ENCODE measurements around the gene XYLT1. TPM values are rescaled to one million over a fixed set of nuclear protein-coding genes. Genes with fewer than 3 reads are reported as not detected.

XYLT1 gene
- total and polyA plus RNA-seq, 9 of the 15 experiments (the other 6 are each of a cell fraction or from before 2014, with no cell fraction given), result 0.03 to 0.09 (median 0.08) TPM; not detected in 6

- 1% methylated on average over 6 of the region's 6 CpGs for WGBS (ENCODE audit: insufficient coverage, low coverage, missing lambda C conversion rate)
- no peaks in the 10 kb centered on the region for H3K4me1 ChIP-seq (replicated peaks in 1 of 2; ENCODE audit: control insufficient read depth in 2 of 2, insufficient read depth in 2 of 2, low read length in 2 of 2)
- H3K4me3 ChIP-seq, result no peak overlapping the region
- no peak overlapping the region for H2AFZ ChIP-seq (ENCODE audit: low read depth, low read length)
- H3K79me2 ChIP-seq (ENCODE audit: control insufficient read depth, insufficient read depth, low read length), result no peaks in the 10 kb centered on the region
- in situ Hi-C loops (cut with MboI) (no loop called here), intact Hi-C loops (cut with micrococcal nuclease) (no loop called here)
- ATAC-seq, result no peak
- no peak overlapping the region for H3K4me2 ChIP-seq (ENCODE audit: insufficient read depth, low read length)
- TF ChIP-seq FOS (IDR thresholded peaks at IDR 0.05; ENCODE audit: extremely low read depth, insufficient read length) (no peak), YBX1 (IDR thresholded peaks at IDR 0.05) (no peak), ZNF592 (IDR thresholded peaks at IDR 0.05) (no peak), ZNF175 (CRISPR knock-in tag; IDR thresholded peaks at IDR 0.05; ENCODE audit: low read depth) (no peak), L3MBTL2 (IDR thresholded peaks at IDR 0.05) (no peak)
- FAIRE-seq, result no peak
- POLR2A ChIA-PET, result no interaction called here
- DNase-seq (ENCODE audit: extremely low read depth in 1 of 4, low spot score in 3 of 4), result no peak
- H3K9me1 ChIP-seq (ENCODE audit: control insufficient read depth, insufficient read depth, low read length), result no peaks in the 10 kb centered on the region
- no peak overlapping the region for H3K27ac ChIP-seq (ENCODE audit: extremely low read depth, low read depth, low read length)
- H3K9me3 ChIP-seq (replicated peaks; ENCODE audit: control insufficient read depth, insufficient read depth, low read depth, low read length), result no peaks in the 10 kb centered on the region
- H3K27me3 ChIP-seq (ENCODE audit: control insufficient read depth in 2 of 2, insufficient read depth in 2 of 2, low read length in 2 of 2), result peaks cover 22 to 46% of the 10 kb centered on the region in 2 experiments; a peak in 3 of 5 replicates
- no peaks in the 10 kb centered on the region; the same call in 1 of the 2 replicates for H4K20me1 ChIP-seq (replicated peaks; ENCODE audit: control insufficient read depth, insufficient read depth, low read length)
- CTCF ChIA-PET (ENCODE audit: low intra/inter-chr PET ratio), result no interaction called here
- H3K9ac ChIP-seq (ENCODE audit: insufficient read depth in 1 of 2, low read depth in 2 of 2, low read length in 2 of 2), result no peak overlapping the region
- no TSS peak for BruUV-seq (replicated peaks)
- H3K36me3 ChIP-seq (ENCODE audit: control insufficient read depth, insufficient read depth, low read length), result no peaks in the 10 kb centered on the region
These were observed 148.9 kb downstream of the XYLT1 start for GRCh38 chr16:17321824-17322223.

Measured in K562 (cell line).